OCI-LY7 (cell line): ENCODE data around the gene UQCRFS1.

Experiments used
- CTCF ChIP-seq: fragments of 200-600 bp; sonication (generic); conservative IDR thresholded peaks from 2 replicates; pipeline ENCODE4 v1.5.1; 2014; ENCODE audit warnings: mild to moderate bottlenecking, antibody characterized with exemption, low read length, moderate library complexity, mixed read lengths
- EZH2phosphoT487 ChIP-seq: fragments of 200-600 bp; sonication (generic); IDR thresholded peaks from 2 replicates; pipeline ENCODE4 v1.6.1; 2018; ENCODE audit warnings: low read depth, borderline replicate concordance, mild to moderate bottlenecking, mixed run types, antibody characterized with exemption, low read length, moderate library complexity, mixed read lengths

GRCh38 chr19:29162694-29163093, 50.3 kb downstream of the UQCRFS1 start:
- TF ChIP-seq CTCF = no peak
- TF ChIP-seq EZH2phosphoT487 = no peak
